Measurements from ENCODE around the gene ENPP1. TPM values are rescaled to one million over a fixed set of nuclear protein-coding genes. Genes with fewer than 3 reads are reported as not detected.

The ENPP1 gene
- 1.2 and 1.7 TPM in 2 replicates for total RNA-seq

GRCh38 chr6:131807644-131808459, at the start of gene ENPP1:
Gene ENPP1, plus strand, starts transcription at chr6:131808020. Its CDS starts 16 bp downstream, at chr6:131808036.

Other genes with a start within 250 kb of the ENPP1 start
- gene ARG1, start 234.8 kb upstream of the ENPP1 start, total RNA-seq: not detected in 2 replicates
- gene MED23, start 179.8 kb upstream of the ENPP1 start, total RNA-seq: 17.8 and 19.6 TPM in 2 replicates
- not detected in 2 replicates for gene ENPP3, start 170.7 kb upstream of the ENPP1 start, total RNA-seq
- 2.3 TPM in 1 of 2 replicates, not detected in the other for gene OR2A4, start 106.6 kb upstream of the ENPP1 start, total RNA-seq
- gene CTAGE9, start 97.0 kb upstream of the ENPP1 start, total RNA-seq: not detected in 2 replicates
- gene CCN2, start 143.4 kb downstream of the ENPP1 start, total RNA-seq: 131 and 137 TPM in 2 replicates